LNCaP clone FGC (cell line): ENCODE results near the gene FNDC8.

Source experiments
- DNase-seq: peaks from one replicate; pipeline ENCODE4 v3.0.0-alpha.2; 2011; ENCODE audit warnings: low read depth
- H3K4me3 ChIP-seq: 2 replicates; pipeline ENCODE4 v1.5.1; 2011; ENCODE audit warnings: mild to moderate bottlenecking, low read depth, low read length, control low read depth
- TF ChIP-seq, protein P1 (sequence below): IDR thresholded peaks from 2 replicates; pipeline ENCODE4 v1.5.1; 2012; ENCODE audit warnings: mild to moderate bottlenecking; ENCODE audit not compliant: control insufficient read depth, insufficient read depth; ENCODE audit errors: extremely low read depth

Gene FNDC8

DNA sequence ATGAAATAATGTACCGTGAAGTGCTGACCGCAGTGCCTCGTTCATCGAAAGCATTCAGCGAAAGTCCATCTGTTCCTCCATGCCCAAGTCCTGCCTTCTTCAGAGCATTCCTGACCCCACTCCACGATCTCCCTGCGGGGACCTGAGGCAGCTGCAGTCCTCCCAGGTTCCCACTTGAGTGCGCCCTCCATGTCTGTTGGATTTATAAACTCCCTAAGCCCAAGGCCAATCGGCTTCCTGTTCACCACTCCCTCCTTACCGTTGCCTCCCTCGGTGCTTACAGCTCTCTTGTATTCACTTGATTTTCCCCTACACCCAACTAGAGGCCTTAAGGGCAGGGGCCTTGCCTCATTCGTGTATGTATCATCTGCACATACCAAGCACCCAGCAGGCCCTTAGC, 4.6 kb upstream of the FNDC8 start:
- TF ChIP-seq, protein P1, sequence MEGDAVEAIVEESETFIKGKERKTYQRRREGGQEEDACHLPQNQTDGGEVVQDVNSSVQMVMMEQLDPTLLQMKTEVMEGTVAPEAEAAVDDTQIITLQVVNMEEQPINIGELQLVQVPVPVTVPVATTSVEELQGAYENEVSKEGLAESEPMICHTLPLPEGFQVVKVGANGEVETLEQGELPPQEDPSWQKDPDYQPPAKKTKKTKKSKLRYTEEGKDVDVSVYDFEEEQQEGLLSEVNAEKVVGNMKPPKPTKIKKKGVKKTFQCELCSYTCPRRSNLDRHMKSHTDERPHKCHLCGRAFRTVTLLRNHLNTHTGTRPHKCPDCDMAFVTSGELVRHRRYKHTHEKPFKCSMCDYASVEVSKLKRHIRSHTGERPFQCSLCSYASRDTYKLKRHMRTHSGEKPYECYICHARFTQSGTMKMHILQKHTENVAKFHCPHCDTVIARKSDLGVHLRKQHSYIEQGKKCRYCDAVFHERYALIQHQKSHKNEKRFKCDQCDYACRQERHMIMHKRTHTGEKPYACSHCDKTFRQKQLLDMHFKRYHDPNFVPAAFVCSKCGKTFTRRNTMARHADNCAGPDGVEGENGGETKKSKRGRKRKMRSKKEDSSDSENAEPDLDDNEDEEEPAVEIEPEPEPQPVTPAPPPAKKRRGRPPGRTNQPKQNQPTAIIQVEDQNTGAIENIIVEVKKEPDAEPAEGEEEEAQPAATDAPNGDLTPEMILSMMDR: no peak
- DNase-seq: no peak
- no peak overlapping the region for H3K4me3 ChIP-seq

DNA sequence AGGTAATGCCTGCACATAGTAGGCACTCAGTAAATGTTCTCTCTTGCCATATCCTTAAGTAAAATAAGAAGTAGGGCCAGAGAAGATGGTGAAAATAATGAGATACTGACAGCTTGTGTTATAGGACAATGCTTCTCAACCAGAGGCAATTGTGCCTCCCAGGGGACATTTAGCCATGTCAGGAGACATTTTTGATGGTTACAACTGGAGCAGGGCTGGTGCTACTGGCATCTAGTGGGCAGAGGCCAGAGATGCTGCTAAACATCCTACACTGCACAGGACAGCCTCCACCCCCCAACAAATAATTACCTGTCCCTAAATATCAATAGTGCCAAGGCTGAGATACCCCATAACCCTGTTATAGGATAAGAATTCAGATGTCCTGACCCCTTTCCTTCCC, 3.4 kb upstream of the FNDC8 start:
- no peak for DNase-seq
- H3K4me3 ChIP-seq: no peak overlapping the region
- TF ChIP-seq, protein P1: peak; percentile 44

DNA sequence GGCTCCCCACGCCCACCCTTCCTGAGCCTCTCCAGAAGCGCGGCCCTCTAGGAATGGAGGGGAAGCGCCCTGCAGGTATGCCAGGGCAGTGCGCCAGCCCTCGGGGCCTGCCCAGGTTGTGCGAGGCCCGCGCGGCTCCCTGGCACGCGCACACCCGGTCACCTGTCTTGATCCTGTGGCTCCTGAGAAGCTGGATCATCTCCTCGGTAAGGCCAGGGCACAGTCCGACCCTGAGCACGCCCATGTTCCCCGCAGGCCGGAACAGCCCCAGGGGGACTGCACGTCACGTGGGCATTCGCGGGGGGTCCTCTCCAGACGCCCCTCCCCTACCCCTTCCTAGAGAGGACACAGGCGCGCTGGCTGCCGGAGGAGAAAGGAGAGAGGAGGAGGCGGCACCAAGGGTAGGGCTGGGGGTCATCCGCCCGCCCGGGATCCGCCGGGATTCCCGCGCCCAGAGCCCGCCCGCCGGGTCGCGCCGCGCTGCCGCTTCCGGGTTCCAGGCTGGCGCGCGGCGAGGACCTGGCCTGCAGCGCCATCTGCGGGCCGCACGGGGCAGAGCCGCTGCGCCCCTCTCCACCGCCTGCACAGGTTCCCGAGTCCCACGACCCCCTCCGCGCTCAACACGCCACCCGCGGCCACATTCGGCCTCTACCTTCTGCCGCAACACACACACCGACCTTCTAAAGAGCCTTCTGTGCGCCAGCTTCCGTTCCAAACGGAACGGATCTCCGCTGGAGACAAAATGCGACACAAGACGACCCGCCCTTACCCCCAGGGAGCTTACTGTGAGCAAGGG, 1.8 kb upstream of the FNDC8 start, which contains the start of gene RAD51D:
RAD51D (minus strand) TSS at position 491 of the 796 bp plus-strand sequence; CDS start at position 244, 247 bp downstream.
- DNase-seq: peak; percentile 10
- H3K4me3 ChIP-seq: peak within 1 kb of the TSS; percentile 69
- TF ChIP-seq, protein P1: peak; percentile 96

DNA sequence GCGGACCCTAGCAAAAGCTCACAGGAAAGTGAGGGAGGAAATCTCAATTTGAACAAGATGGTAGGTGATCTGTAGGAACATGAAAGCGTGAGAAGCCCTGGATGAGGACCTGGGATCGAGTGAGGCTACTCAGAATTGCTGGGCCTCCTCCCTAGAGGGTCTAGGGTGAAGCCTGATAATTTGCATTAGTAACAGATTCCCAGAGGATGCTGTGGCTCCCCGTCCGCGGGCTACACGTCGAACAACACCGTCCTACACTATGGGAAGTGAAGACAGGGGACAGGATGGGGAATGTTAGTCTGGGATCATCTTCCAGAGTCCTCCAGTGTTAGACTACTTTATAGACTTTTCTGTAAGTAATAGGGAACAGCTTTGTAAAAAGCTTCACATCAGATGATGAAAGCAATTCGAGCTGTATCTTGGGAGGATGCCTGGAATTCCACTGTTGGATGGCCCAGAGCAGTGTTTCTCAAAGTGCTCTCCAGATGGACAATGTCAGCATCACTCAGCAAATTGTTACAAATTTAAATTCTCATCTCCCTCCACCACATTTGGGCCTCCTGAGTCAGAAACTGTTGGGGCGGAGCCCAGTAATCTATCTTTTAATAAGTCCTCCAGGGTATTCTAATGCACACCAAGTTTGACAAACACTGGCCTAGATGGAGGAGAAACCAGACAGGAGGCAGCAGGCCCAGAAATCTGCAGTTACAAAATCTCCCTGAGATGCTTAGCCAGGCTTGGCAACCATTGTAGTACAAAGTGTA, 6.5 kb downstream of the FNDC8 start:
- DNase-seq: no peak
- no peak overlapping the region for H3K4me3 ChIP-seq
- TF ChIP-seq, protein P1: no peak

DNA sequence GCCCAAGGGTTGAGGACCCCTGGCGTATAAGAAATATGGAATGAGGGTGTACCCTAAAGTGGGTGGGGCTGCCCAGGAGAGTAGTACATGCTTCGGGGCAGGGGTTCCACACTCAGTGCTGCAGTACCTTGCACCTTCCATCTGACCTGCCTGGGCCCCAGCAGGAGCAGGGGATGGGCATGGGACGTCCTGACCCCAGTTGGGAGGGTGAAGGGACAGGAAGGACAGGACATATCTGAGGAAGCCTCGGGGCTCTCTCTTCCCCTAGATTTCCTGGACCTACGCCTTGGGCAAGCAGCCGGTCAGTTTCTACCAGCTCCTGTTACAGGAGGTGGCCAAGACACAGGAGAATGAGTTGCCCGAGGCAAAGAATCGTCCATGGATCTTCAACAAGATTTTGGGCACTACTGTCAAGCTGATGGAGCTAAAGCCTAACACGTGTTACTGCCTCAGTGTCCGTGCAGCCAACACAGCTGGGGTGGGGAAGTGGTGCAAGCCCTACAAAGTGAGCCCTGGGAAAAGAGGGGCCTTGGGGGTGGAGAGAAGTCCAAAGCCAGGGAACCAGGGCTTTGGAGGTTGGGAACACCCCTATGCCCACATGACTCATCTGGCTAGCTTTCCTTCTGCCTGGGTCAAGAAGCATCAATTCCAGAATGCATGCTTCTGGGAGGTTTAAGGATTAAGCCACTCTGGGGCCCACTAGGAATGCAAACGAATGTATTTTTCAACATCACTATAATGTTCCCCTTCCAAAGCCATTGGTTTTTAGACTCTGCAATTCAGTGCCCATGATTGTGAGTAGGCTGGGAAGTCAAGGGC, 7.9 kb downstream of the FNDC8 start:
- TF ChIP-seq, protein P1: no peak

DNA sequence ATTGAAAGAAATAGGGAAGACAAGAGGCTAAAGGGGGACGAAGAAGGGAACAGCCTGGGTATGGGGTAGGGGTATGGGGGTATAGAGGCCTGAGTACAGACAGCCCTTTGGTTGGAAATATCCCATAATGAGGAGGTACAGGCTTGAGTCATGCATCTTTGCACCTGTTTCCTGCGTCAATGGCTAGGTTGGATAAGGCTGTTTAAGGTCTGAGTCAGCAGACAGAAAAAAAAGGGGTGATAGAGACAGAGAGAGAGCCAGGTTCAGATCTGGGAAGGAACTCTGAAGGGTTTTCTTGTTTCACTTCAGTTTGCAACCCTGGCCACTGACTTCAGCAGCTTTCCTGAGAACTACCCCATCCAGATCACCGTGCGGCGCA, 8.5 kb downstream of the FNDC8 start:
- TF ChIP-seq, protein P1: no peak
- no peak for DNase-seq
- no peak overlapping the region for H3K4me3 ChIP-seq

More for the DNA sequence above, 7.9 kb downstream of the FNDC8 start:
- H3K4me3 ChIP-seq: no peak overlapping the region
- DNase-seq: no peak
